ENCODE measurements around the gene C11orf71.

Gene C11orf71

GRCh38 chr11:114362326-114362725, 38.0 kb downstream of the C11orf71 start:
- no peak overlapping the region for H3K4me3 ChIP-seq (ENCODE audit: low read depth, low read length)
- DNase-seq (ENCODE audit: low read depth), result no peak

GRCh38 chr11:114359342-114359741, 41.0 kb downstream of the C11orf71 start:
- DNase-seq (ENCODE audit: low read depth), result no peak
- H3K4me3 ChIP-seq (ENCODE audit: low read depth, low read length), result no peak overlapping the region
- TF ChIP-seq, protein P1, sequence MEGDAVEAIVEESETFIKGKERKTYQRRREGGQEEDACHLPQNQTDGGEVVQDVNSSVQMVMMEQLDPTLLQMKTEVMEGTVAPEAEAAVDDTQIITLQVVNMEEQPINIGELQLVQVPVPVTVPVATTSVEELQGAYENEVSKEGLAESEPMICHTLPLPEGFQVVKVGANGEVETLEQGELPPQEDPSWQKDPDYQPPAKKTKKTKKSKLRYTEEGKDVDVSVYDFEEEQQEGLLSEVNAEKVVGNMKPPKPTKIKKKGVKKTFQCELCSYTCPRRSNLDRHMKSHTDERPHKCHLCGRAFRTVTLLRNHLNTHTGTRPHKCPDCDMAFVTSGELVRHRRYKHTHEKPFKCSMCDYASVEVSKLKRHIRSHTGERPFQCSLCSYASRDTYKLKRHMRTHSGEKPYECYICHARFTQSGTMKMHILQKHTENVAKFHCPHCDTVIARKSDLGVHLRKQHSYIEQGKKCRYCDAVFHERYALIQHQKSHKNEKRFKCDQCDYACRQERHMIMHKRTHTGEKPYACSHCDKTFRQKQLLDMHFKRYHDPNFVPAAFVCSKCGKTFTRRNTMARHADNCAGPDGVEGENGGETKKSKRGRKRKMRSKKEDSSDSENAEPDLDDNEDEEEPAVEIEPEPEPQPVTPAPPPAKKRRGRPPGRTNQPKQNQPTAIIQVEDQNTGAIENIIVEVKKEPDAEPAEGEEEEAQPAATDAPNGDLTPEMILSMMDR (IDR thresholded peaks at IDR 0.05; ENCODE audit: control insufficient read depth, extremely low read depth, insufficient read depth), result no peak

More at GRCh38 chr11:114362326-114362725, 38.0 kb downstream of the C11orf71 start:
- TF ChIP-seq, protein P1 (IDR thresholded peaks at IDR 0.05; ENCODE audit: control insufficient read depth, extremely low read depth, insufficient read depth), result no peak

DNA sequence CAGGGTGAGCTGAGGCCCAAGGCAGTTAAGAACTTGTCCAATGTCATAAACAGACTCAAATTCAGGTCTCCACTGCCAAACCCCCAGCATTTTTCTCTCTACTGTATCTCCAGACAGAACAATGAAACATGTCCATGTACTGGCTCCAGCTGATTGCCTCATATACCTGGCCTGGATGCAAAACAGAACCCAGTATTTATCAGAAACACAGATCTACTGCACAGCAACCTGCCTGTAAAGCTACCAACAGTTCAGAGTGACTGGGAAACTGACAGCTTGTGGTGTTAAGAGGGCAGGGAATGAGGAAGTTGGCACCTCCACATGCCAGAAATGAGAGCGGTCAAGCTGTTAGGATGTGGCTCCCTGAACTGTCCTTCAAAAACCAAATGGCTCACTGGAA, 41.6 kb downstream of the C11orf71 start:
- no peak for DNase-seq (ENCODE audit: low read depth)
- H3K4me3 ChIP-seq (ENCODE audit: low read depth, low read length), result no peak overlapping the region
- TF ChIP-seq, protein P1 (IDR thresholded peaks at IDR 0.05; ENCODE audit: control insufficient read depth, extremely low read depth, insufficient read depth), result no peak

DNA sequence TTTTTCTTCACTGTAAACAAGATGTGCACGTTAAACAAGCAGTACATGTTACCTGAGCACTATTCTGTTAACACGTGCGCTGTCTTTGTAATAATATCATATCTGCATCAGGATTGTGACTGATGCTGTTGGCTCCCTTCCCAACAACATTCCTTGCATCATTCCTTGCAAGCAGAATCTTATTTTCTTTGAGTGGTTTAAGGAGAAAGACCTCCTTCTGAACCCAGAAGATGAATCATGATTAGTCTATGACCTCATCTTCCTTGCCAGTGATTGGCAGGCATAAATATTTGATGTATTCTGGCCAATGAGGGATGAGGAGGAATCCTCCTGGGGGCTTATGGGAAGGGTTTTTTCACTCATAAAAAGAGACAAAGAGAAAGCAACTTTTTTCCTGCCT, 46.2 kb downstream of the C11orf71 start:
- TF ChIP-seq, protein P1 (IDR thresholded peaks at IDR 0.05; ENCODE audit: control insufficient read depth, extremely low read depth, insufficient read depth), result no peak
- no peak overlapping the region for H3K4me3 ChIP-seq (ENCODE audit: low read depth, low read length)
- no peak for DNase-seq (ENCODE audit: low read depth)

- DNase-seq (ENCODE audit: low read depth), result no peak
- TF ChIP-seq, protein P1 (IDR thresholded peaks at IDR 0.05; ENCODE audit: control insufficient read depth, extremely low read depth, insufficient read depth), result no peak
- no peak overlapping the region for H3K4me3 ChIP-seq (ENCODE audit: low read depth, low read length)
Observed at GRCh38 chr11:114353443-114353842, 46.9 kb downstream of the C11orf71 start.

DNA sequence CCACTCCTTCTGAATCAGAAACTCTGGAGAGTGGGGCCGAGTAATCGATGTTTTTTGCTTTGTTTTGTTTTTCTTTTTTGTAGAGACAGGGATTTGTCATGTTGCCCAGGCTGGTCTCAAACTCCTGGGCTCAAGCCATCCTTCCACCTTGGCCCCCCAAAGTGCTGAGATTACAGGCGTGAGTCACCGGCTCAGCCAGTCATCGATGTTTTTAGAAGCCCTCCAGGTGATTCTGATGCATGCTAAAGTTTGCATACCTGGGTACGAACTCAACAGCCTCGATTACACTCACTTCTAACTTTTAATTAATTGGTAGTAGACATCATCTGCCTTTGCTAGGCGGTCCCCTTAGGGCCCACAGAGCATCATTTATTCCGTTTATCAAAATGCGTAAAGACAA, 50.3 kb downstream of the C11orf71 start:
- H3K4me3 ChIP-seq (ENCODE audit: low read depth, low read length), result no peak overlapping the region
- DNase-seq (ENCODE audit: low read depth), result no peak
- TF ChIP-seq, protein P1 (IDR thresholded peaks at IDR 0.05; ENCODE audit: control insufficient read depth, extremely low read depth, insufficient read depth), result no peak
